ENCODE data around the gene ARHGAP24.
"Not testable (repeated sequence)": the region's sequence is repeated elsewhere in the genome, so short reads cannot be mapped to it uniquely, and the experiment has no call there.

ARHGAP24 gene

DNA sequence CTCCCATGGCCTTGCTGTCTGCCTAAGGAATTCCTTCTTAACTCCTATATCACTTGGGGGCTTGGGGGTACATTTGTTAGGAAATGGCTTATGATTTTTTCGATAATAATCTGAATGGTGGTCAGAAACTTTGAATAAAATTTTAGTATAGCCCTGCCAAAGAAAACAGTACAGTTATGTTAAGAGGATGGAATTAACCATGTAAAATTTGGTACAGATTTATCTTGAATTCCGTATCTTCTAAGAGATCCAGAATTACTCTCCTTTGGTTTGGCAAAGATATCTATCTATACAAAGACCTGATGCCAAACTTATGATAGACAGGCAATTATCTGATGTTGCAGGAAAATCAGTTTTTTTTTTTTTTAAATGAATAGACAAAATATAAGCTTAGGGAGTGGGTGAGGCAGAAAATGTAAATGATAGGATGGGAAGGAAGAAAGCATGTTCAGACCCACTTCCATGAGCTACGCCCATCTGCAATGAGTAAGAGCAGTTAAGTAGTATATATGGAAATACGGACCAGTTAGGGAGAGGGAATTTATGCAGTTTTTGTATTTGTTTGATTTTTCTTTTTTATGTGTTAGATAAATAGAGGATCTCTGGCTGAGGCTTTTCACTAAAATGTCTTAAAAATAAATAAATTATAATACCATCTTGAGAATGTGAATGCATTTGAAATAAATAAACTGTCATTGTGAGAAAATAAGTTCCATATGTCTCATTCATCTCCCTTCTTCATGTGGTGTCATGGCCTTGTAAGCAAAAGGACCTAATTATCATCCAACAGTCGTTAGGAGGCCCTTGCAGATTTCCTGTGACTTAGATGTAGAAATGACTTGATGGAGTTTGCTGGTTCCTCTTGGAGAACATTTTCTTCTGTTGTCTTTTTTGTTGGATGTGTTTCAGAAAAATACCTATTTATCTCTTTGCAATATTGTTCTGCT, 389.6 kb downstream of the ARHGAP24 start:
- DNase-seq (ENCODE audit: low spot score), result no peak

DNA sequence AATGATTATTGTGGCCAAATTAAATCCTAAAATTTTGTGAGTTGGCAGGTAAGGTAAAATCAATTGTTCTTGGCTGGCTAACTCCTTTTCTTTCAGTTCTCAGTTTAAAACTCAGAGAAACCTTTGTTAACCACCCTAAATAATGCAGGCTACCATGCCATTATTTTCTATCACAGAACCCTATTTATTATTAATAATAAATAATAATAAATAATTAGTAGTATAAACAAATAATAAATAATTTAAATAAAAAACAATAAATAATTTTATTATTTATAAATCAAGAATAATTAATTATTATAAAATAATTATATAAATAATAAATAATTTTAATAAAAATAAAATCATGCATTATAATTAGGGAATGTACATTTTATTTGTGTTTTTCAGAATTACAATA, 390.3 kb downstream of the ARHGAP24 start:
- no peak for DNase-seq (ENCODE audit: low spot score)

DNA sequence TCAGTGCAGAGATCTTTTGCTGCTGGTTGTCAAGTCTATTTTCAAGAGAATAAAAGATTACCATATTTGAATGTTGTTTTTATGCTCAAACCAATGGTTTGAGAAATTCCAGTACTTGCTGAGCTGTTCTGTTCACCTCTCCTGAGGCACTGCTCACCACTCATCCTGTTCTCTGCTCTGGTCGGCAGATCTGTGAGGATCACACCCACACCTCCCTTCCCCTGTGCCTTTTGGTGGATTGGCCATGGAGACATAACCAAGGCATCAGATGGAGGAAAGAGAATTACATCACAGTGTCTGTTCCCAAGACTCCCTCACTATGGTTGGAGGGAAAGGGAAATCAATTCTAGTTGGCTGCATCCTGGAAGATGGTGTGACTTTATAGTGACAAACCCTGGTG, 391.6 kb downstream of the ARHGAP24 start:
- no peak for DNase-seq (ENCODE audit: low spot score)

DNA sequence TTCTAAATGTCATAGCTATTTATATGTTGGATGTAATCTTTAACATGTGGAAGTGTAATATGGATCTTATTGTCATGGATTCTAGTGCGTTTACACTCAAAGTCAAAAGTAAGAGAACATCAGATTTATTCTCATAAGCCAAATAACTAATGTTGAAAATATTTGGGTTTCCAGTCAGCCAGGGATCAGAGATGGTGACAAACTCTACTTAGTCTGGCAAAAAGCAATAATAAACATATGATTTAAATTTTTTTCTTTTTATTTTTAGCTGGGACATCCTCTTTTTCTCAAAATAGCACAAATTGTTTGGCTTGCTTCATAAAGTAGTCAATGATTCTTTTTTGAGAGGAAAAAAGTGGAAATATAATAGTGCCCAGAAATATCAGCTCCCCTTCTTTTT, 392.3 kb downstream of the ARHGAP24 start:
- DNase-seq (ENCODE audit: low spot score), result peak; percentile 3

DNA sequence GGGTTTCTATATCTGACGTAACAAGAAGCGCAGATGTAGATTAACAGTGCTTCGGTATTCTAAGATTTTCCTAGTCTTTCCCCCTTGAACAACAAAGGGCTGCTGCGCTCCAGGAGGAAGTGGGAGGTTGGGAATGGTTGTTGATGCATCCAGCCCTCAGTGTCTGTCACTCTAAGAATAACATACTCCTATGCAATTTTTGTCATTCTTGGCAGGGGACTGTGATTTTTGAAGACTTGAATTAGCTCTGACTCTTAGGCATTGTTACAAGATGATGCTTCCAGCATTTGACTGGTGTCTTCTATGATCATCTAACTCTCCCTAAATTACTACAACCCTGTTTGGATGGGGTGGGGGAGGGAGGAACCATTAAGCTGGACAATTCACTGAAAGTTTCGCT, 394.2 kb downstream of the ARHGAP24 start:
- peak; percentile 2 for DNase-seq (ENCODE audit: low spot score)

DNA sequence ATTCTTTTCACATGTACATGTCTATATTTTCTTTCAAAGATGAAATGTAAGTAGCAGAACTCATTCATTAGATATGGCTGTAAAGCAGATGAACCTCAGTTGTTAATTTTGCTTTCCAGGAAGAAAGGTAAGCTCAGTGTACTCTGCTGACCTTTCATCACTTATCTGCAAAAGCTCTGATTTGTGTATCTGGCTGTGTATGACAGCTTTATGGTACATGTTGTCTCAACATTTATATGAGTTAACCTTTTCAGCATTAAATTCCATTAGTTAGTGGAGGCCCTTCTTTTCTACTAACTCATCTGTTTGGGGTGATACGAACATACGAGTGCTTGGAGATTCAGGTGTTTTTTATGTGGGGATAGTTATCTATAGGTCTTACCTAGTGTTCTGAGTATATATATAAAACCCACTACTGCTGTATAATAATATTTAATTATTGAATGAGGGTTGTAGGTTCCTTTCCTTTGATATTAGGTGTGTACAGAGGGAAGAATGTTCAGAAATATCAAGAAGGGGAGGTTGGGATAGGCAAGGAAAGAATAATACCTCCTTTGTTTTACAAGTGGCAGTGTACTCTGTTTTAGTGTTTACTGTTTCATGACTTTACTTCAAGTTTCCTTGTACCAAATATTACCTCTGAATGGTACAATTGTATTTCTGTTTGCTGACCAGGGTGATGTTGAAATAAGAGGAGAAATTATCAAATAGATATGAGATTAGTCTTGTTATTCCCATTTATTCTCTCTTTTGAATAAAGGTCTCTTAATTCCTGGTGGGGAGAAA, 395.5 kb downstream of the ARHGAP24 start:
- DNase-seq (ENCODE audit: low spot score), result no peak

DNA sequence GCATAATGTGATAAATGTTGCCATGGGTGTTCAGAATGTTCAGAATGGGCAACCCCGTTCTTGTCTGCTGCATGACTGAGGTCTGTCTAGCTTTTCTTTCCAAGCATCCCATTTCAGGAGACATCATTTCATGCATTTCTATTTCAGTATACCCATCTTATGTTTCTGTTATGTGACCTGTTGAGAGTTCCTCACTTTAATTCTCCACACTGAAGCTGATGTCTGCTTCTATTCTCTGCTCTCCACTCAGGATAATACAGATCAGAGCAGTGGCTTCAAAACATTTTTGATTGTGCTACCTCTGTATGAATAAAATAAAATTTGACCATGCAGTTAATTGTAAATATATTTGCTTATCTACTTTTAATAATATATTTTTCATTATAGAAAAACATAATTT, 398.6 kb downstream of the ARHGAP24 start:
- no peak for DNase-seq (ENCODE audit: low spot score)

DNA sequence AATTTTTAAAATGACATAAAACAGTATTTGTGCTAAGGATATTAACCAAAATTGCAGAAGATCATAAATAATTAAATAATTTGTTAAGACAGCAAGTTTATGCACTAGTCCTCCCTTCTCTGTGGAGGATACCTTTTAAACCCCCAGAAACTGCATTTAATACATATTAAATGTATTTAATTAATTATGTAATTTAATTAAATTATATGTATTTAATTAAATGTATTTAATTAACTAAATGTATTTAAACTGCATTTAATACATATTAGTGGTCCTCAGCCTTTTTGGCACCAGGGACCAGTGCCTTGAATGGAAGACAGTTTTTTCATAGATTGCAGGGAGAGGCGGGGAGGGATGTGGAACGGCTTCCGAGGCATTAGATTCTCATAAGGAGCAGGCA, 404.6 kb downstream of the ARHGAP24 start:
- DNase-seq (ENCODE audit: low spot score), result no peak

DNA sequence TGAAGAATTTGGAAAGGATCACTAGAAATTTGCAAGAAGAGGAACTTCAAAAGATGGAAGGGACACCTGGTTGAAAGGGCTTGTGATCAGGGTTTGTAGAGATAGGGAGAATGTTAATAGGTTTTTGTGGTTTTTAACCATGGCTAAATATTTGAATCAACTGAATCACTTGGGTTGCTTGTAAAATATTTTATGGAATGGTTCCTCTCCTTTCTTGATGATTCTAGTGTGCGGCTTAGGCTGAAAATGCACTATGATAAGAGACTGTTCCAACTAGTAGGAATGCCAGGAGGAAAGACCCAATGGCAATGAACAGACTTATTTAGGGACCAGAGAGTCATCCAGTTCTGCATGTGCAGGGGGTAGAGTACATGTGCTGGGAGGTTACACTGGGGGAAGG, 408.2 kb downstream of the ARHGAP24 start:
- no peak for DNase-seq (ENCODE audit: low spot score)

DNA sequence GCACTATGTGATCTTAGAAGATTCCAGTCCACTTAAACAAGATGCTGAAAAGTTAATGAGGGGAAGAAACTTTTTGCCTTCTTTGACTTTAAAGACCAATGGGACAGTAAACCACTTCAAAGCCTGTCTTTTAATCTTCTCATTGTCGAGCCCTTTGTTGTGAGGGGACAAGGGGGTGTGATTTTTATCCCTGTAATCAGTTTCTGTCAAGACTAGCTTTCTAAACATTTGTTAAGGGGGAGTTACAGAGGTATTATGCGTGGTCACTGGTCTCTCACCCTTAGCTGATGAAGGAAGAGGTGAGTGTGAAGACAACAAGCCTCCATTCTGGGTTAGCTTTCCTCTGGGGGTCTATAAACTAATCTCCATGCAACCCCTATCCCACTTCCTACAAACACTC, 409.3 kb downstream of the ARHGAP24 start:
- DNase-seq (ENCODE audit: low spot score), result no peak

DNA sequence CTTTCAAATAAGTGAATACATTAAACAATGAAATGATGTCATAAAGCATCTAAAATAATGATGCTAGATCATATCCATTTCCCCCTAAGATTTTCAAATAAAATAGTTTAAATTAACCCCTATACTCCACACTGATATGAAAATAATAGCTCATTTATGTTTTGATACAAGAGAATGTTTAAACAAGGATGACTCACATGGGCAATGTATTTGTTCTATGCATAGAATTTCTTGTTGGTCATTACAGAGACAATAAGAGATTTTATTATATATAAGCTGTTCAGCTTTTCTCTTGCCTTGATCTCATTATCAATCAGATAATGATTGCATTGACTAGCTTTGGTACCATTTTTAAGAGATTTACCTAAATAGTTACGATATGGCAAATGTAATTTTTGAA, 411.7 kb downstream of the ARHGAP24 start:
- DNase-seq (ENCODE audit: low spot score), result no peak

DNA sequence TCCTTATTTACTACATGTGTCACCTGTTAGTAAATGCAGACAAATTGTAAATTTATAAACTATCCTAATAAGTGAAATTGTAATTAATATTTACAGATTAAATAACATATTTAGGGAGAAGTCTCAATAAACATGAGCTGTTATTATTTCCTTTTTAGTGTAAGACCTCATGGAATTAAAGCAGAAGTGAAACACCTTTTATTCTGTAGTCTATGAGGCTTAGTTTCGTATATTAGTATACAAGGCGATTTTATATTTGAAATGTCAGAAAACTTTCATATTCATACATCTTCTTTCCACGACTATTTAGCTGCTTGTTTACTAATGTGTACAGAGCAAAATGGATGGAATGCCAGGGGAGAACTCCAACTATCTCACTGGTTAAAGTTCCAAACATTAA, 414.4 kb downstream of the ARHGAP24 start:
- no peak for DNase-seq (ENCODE audit: low spot score)

DNA sequence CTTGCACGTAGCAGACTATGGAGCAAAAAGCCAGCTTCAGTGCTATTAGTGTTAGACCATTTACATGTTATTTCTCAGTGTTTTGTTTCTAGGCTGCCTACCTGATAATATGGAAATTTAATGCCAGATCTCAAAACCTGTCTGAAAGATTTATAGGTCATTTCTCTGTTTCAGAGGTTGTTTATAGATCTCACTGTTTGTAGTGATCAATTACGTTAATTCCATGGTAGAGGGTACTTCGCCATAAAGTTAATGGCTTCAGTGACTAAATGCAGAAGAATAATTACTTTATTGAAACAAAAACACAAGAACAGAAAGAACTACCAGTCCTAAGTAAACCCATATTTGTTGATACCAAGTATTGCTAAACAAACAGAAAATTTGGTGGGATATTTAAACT, 420.8 kb downstream of the ARHGAP24 start:
- no peak for DNase-seq (ENCODE audit: low spot score)

DNA sequence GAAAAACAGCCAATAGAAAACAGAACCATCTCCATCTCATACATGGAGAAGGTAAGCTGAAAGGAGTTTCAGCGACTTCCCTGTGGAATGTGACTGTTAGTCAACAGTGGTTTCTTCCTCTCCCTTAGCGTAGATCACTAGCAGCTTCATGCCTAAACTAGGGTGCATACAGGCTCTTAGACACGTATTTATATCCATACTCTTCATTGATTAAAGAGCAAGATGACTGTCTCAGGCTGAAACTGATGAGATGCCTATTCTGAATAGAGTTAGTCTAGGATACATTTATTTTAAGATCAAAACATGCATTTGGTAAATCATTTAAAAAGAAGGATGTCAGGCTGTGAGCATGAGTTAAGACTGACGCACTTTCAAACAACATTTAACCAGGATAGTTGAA, 423.3 kb downstream of the ARHGAP24 start:
- no peak for DNase-seq (ENCODE audit: low spot score)

DNA sequence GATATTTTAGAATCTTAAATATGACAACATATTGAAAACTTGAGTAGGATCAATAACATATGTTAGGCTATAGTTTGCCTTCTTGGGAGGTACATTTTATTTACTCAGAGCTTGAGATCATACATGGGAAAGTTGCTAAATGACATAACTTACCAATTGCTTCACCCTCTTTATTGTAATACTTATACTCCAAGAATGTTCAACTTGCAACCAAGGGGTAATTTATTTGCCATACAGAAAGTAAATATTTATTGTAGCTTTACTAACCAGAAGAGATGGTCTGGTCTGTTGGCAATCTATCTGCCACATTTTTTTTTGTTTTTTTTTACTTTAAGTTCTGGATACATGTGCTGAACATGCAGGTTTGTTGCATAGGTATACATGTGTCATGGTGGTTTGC, 426.6 kb downstream of the ARHGAP24 start:
- DNase-seq (ENCODE audit: low spot score), result no peak

DNA sequence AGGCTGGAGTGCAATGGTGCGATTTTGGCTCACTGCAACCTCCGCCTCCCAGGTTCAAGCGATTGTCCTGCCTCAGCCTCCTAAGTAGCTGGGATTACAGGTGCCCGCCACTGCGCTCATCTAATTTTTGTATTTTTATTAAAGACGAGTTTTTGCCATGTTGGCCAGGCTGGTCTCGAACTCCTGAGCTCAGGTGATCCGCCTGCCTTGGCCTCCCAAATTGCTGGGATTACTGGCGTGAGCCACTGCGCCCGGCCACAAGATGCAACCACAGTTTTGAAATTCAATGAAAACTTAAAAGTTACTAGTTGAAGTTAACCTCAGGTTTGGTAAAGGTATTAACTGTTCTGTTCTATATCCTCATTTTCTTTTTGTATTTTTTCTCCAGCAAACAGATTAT, 427.7 kb downstream of the ARHGAP24 start:
- DNase-seq (ENCODE audit: low spot score), result not testable (repeated sequence)

DNA sequence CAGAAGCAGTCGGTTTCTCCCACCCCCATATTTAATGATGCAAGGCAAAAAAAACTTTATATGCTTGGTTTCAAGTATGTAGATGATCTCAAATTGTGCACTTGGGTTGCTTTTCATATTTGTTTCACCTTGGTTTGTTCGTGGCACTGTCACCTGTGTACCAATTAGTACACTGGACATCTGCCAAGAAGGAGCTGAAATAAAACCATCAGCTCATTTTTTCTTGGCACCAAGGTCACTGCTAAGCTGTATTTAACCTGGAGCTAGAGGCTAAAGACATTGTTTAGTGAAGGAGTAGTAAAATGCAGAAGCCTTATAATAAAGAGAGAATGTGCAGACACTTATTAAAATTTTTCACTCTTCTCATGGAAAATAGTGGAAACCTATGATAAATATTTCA, 430.8 kb downstream of the ARHGAP24 start:
- no peak for DNase-seq (ENCODE audit: low spot score)

DNA sequence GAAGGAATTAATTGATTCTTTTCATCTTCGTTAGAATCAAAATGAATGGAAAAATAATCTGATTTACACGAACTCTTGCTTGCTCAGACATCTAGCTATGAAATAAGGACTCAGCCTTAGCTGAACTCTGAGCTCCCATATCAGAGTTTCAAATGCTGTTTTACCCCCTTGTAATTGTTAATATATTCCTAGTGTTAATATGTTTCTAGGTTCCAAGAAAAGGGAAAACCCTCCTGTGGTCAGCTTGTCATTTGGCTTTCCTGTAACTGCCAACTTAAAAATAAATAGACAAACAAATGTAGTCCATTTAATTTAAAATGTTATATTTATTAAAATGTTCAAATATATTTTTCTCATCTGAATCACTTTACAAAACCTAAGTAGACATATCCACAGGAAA, 432.1 kb downstream of the ARHGAP24 start:
- DNase-seq (ENCODE audit: low spot score), result no peak

DNA sequence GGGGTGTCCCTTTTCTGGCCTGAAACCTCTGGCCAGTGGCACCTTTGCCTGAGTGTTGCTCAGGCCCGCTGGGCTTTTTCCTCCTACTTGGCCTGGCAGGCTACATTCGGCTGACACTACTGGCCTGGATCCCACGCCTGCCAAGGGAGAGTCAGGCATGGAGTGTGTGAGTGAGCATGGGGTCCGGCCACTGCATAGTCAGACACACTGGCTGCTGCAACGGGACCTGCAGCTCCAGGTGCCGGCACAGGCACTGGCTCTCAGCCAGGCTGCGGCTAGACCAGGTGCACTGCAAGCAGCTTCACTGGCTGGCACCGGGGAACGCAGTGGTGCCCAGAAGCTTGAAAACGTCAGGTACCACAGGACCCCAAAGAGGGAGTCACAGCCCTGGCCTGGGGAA, 434.9 kb downstream of the ARHGAP24 start:
- no peak for DNase-seq (ENCODE audit: low spot score)

DNA sequence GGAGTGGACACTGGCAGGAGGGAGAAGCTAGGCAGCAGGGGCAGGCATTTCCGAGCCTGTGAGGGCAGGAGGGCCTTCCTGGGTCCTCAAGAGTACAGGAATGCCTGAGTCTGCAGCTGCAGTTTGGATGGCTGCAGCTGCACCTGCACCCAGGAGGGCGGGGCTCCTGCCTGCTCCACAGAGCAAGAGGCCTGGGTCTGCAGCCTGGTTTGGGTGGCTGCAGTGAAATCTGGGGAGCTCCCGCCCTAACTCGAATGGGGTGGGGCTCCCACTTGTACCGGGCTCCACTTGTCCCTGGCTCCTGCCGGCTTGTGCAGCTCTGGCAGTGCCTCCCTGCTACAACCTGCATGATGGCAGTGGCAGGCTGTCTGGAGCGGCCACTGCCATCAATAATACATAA, 436.0 kb downstream of the ARHGAP24 start:
- DNase-seq (ENCODE audit: low spot score), result no peak

DNA sequence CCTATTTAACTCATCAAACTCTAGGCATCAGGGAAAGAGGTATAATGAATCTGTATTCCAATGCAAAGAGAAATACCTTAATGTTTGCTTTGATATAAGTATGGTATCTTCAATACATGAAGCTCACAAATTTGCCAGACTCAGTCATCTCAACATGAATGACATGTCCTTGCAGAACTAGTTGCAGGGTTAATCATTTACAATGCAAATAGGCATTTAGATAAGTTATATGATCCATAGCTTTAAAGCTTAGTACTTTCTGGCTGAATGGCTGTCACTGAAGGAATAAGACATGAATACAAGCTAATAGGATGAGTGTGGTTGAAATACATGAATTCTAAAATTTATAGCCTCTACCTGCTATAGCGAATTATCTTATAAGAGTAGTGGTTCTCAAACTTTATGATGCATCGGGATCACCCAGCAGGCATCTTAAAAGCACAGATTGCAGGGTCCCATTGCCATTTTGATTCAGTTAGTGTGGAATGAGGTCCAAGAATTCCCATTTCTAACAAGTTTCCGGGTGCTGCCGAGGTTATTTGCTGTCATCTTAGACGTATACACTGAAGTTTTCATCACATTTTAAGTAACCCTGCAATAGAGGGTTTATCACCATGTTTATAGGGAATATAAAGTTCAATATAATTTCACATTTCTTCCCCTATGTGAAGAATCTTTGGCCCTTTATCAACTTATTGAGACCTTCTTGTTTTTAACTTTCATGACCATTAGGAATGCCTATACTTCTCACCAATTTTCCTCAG, 439.2 kb downstream of the ARHGAP24 start:
- no peak for DNase-seq (ENCODE audit: low spot score)

DNA sequence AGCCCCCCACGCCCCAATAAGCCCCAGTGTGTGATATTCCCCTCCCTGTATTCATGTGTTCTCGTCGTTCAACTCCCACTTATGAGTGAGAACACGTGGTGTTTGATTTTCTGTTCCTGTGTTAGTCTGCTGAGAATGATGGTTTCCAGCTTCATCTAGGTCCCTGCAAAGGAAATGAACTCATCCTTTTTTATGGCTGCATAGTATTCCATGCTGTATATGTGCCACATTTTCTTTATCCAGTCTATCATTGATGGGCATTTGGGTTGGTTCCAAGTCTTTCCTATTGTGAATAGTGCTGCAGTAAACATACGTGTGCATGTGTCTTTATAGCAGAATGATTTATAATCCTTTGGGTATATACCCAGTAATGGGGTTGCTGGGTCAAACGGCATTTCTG, 440.6 kb downstream of the ARHGAP24 start:
- not testable (repeated sequence) for DNase-seq (ENCODE audit: low spot score)
